C4-2B (cell line): ENCODE results near the gene DDC.

Source experiments
- H3K27ac ChIP-seq: fragments of 450-650 bp; 2 replicates; pipeline ENCODE4 v1.5.1; 2017
- ZFX ChIP-seq: fragments of 450-650 bp; IDR thresholded peaks from 2 replicates; pipeline ENCODE4 v1.6.1; 2017
- TF ChIP-seq, protein P1 (sequence below): fragments of 450-650 bp; conservative IDR thresholded peaks from 2 replicates; pipeline ENCODE4 v1.5.1; 2017; ENCODE audit warnings: mild to moderate bottlenecking

The DDC gene

GRCh38 chr7:50427518-50427917, 137.7 kb downstream of the DDC start:
- no peak overlapping the region for H3K27ac ChIP-seq
- no peak for TF ChIP-seq ZFX
- TF ChIP-seq, protein P1, sequence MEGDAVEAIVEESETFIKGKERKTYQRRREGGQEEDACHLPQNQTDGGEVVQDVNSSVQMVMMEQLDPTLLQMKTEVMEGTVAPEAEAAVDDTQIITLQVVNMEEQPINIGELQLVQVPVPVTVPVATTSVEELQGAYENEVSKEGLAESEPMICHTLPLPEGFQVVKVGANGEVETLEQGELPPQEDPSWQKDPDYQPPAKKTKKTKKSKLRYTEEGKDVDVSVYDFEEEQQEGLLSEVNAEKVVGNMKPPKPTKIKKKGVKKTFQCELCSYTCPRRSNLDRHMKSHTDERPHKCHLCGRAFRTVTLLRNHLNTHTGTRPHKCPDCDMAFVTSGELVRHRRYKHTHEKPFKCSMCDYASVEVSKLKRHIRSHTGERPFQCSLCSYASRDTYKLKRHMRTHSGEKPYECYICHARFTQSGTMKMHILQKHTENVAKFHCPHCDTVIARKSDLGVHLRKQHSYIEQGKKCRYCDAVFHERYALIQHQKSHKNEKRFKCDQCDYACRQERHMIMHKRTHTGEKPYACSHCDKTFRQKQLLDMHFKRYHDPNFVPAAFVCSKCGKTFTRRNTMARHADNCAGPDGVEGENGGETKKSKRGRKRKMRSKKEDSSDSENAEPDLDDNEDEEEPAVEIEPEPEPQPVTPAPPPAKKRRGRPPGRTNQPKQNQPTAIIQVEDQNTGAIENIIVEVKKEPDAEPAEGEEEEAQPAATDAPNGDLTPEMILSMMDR, result no peak

GRCh38 chr7:50426280-50427045, 138.7 kb downstream of the DDC start:
- TF ChIP-seq ZFX, result no peak
- TF ChIP-seq, protein P1, result no peak
- no peak overlapping the region for H3K27ac ChIP-seq

GRCh38 chr7:50425318-50425717, 139.9 kb downstream of the DDC start:
- H3K27ac ChIP-seq, result no peak overlapping the region
- no peak for TF ChIP-seq ZFX
- TF ChIP-seq, protein P1, result no peak

DNA sequence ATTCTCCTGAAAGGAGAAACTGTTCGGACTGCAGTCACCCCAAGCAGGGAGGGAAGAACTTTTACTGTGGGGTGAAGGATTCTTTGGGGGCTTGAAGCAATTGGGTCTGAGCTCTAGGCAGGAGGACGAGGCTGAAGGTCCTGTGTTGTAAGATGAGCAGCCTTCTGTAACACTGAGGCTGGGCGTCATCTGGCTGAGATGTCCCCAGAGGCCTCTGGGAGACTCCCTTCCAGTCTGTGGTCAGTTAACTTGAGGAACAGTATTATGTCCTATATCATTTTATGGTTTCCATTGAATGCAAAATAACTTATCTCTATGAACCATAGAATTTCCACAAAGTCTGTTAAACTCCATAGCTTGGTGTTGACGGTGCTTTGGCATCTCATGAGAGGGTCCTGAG, 141.3 kb downstream of the DDC start:
- no peak overlapping the region for H3K27ac ChIP-seq
- TF ChIP-seq ZFX, result no peak
- TF ChIP-seq, protein P1, result no peak

DNA sequence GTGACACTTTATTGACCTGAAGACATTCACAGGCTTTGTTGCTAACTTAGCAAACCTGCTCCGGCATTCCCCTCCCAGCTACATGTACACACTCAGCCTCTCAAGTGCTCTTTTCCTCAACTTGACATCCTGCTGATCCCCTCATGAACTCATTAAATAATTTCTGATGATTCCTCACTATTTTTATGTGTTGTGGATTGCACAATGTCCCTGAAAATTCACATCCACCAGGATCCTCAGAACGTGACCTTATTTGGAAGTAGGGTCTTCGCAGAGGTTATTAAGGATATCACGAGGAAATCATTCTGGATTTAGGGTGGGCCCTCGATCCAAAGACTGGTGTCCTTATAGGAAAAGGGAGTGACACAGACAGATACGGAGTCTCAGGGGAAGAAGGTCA, 142.3 kb downstream of the DDC start:
- TF ChIP-seq, protein P1, result no peak
- no peak for TF ChIP-seq ZFX
- no peak overlapping the region for H3K27ac ChIP-seq

DNA sequence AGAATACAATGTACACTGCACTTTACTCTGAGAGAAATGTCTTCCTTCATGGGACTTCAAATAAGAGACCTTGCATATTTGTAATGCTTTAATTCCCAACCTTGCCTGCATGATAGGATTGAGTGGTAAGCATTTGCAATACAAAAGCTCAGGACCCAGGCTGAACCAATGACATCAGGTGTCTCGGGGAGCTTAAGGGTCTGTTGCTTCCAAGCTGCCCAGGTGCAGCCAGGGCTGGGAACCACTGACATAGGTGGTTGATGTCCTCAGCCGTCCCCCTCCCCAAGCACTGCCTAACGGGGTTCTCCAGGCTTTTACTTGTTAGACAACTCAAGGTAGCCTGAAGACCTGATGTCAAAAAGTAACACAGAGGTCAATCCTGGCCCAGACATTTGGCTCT, 144.2 kb downstream of the DDC start:
- no peak overlapping the region for H3K27ac ChIP-seq
- TF ChIP-seq ZFX, result no peak
- TF ChIP-seq, protein P1, result no peak

DNA sequence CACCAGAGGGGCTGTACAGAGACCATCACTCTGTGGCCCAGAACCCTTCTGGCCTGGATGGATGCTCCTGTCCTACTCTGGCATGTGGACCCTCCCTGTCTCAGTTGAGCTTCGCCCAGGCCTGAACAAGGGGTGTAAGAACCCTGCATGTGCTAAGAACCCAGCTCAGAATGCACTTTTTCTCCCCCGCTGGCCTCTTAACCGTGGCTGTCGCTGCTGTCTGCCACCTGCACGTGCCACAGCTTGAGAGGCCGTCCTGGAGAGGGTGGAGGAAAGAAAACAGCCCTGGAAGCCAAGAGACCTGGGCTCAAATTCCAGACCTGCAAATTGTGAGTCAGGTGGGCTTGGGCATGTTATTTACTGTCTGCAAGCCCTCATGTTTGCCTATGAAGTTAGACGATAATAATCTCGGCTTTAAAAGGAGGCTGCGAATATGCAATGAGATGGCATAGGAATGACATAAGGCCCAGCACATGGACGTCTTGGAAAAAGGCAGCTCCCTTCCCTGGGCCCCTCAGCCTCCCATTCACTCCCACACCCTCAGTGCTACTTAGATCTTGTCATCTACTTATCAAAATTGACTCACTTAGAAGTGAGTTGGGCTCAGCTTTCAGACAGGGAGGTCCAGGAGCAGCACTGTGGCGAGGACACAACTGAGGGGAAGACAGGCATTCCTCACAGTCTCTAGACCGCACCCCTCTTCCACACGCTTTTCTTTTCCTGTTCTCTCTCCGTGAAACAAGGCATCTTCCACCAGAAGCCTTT, 146.5 kb downstream of the DDC start:
- no peak for TF ChIP-seq ZFX
- TF ChIP-seq, protein P1, result 0 out of 2 replicates have a peak, but pooled peaks have one; percentile 25

More for the DNA sequence above, 146.5 kb downstream of the DDC start:
- no peak overlapping the region for H3K27ac ChIP-seq
